Endodermal cell (in vitro differentiated cells): ENCODE data around the gene PTPRK. TPM values are rescaled to one million over a fixed set of nuclear protein-coding genes. Genes with fewer than 3 reads are reported as not detected.

ENCODE experiments used
- DNase-seq: peaks from one replicate; pipeline ENCODE4 v3.0.0-alpha.2; 2017
- H3K27ac ChIP-seq: 2 replicates; pipeline ENCODE4 v1.5.1; 2013; ENCODE audit warnings: mild to moderate bottlenecking, low read depth, low read length, moderate library complexity
- H3K27me3 ChIP-seq: 2 replicates; pipeline ENCODE4 v1.6.1; 2013; ENCODE audit warnings: mild to moderate bottlenecking, low read length, moderate library complexity; ENCODE audit not compliant: insufficient read depth, control insufficient read depth, poor library complexity, severe bottlenecking
- H3K36me3 ChIP-seq: 2 replicates; pipeline ENCODE4 v1.7.0; 2013; ENCODE audit warnings: mild to moderate bottlenecking, low read length, moderate library complexity; ENCODE audit not compliant: control insufficient read depth, insufficient read depth
- H3K4me1 ChIP-seq: one replicate; pipeline ENCODE4 v1.7.0; 2013; ENCODE audit warnings: low read length; ENCODE audit not compliant: control insufficient read depth, insufficient read depth
- H3K4me3 ChIP-seq: 2 replicates; pipeline ENCODE4 v1.5.1; 2013; ENCODE audit warnings: mild to moderate bottlenecking, low read length, moderate library complexity
- H3K9ac ChIP-seq: 2 replicates; pipeline ENCODE4 v1.6.1; 2013; ENCODE audit warnings: mild to moderate bottlenecking, low read length, moderate library complexity; ENCODE audit not compliant: poor library complexity, severe bottlenecking; ENCODE audit errors: extremely low read depth
- H3K9me3 ChIP-seq: 2 replicates; pipeline ENCODE4 v1.6.1; 2013; ENCODE audit warnings: mild to moderate bottlenecking, low read length, moderate library complexity; ENCODE audit not compliant: control insufficient read depth
- H3K27ac Mint-ChIP-seq: 2 replicates; pipeline ENCODE4 v1.8.0; 2020; ENCODE audit warnings: mixed read lengths
- H3K27me3 Mint-ChIP-seq: 2 replicates; pipeline ENCODE4 v1.8.0; 2021; ENCODE audit warnings: mild to moderate bottlenecking, mixed read lengths; ENCODE audit not compliant: insufficient read depth
- H3K36me3 Mint-ChIP-seq: 2 replicates; pipeline ENCODE4 v1.8.0; 2020; ENCODE audit warnings: low read depth, mixed read lengths
- H3K4me1 Mint-ChIP-seq: 2 replicates; pipeline ENCODE4 v1.8.0; 2020; ENCODE audit warnings: mixed read lengths
- H3K4me3 Mint-ChIP-seq: 2 replicates; pipeline ENCODE4 v1.8.0; 2020; ENCODE audit warnings: mild to moderate bottlenecking, moderate library complexity, mixed read lengths
- H3K9me3 Mint-ChIP-seq: 2 replicates; pipeline ENCODE4 v1.8.0; 2020; ENCODE audit warnings: mild to moderate bottlenecking, mixed read lengths
- WGBS, 2 experiments: methylation state at CpG; one replicate each; pipeline versions ENCODE4 v1.1.5 to v1.1.7; 2013; ENCODE audit warnings: missing lambda C conversion rate in 2 of 2, mixed read lengths in 1 of 2; ENCODE audit not compliant: insufficient coverage in 1 of 2, insufficient read length in 1 of 2; 5-methylcytosine and 5-hydroxymethylcytosine counted together
- total RNA-seq, 2 donors: library from RNA; stranded (reverse); fragmentation: NEBNext Ultra II Directional in 1 of 2; extraction: Animal tissue kit (Norgen Biotek cat#: 25700) in 1 of 2; gene quantifications; 2 replicates in 1 of 2; 3 replicates in 1 of 2; pipeline ENCODE4 v1.2.1, GENCODE V29; 2021
- TF ChIP-seq, protein P1 (sequence below): fragments of 200-600 bp; sonication (generic); conservative IDR thresholded peaks from 2 replicates; pipeline ENCODE4 v1.5.0; 2021; ENCODE audit warnings: antibody characterized with exemption, mild to moderate bottlenecking

Gene PTPRK
- total RNA-seq, 2 donors from 2014 or later: 46.4 to 57.6 TPM

DNA sequence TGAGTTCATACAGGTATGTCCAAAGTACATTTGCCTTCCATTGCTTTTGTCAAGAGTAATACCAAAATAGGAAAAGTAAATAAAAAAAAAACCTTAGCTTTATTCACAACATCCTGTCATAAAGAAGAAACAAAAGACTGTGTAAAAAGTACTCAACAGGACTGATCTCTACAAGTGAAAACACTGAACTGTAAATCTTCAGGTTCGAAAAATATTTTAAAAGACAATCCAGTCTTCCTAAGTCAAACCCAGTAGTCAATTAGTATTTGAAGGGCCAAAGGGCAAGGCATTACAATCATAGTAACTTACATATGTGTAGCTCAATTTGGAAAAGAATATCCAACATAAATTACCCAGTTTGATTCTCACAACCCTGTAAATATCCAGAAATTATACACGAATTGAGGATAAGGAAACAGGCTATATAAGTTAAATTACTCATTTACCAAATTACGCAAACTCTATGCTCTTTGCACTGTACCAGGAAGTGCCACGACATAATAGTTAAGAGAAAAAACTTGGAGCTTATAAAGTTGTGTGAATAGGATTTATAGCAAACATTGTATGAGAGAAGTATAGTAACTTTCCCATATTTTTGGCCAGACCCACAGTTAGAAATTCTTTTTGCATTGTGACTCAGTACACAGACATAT lies 21.2 kb downstream of the PTPRK start:
- TF ChIP-seq, protein P1, sequence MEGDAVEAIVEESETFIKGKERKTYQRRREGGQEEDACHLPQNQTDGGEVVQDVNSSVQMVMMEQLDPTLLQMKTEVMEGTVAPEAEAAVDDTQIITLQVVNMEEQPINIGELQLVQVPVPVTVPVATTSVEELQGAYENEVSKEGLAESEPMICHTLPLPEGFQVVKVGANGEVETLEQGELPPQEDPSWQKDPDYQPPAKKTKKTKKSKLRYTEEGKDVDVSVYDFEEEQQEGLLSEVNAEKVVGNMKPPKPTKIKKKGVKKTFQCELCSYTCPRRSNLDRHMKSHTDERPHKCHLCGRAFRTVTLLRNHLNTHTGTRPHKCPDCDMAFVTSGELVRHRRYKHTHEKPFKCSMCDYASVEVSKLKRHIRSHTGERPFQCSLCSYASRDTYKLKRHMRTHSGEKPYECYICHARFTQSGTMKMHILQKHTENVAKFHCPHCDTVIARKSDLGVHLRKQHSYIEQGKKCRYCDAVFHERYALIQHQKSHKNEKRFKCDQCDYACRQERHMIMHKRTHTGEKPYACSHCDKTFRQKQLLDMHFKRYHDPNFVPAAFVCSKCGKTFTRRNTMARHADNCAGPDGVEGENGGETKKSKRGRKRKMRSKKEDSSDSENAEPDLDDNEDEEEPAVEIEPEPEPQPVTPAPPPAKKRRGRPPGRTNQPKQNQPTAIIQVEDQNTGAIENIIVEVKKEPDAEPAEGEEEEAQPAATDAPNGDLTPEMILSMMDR: no peak
- H3K9me3 ChIP-seq: no peaks in the 10 kb centered on the region
- no peaks in the 10 kb centered on the region for H3K27me3 ChIP-seq
- Mint-ChIP-seq H3K36me3 (no peaks in the 10 kb centered on the region), H3K27ac (peak overlapping the region; percentile 35), H3K9me3 (no peaks in the 10 kb centered on the region), H3K27me3 (no peaks in the 10 kb centered on the region), H3K4me1 (peaks cover 34% of the 10 kb centered on the region), H3K4me3 (no peak overlapping the region)
- no peak for DNase-seq
- no peak overlapping the region for H3K4me3 ChIP-seq
- no peaks in the 10 kb centered on the region for H3K36me3 ChIP-seq
- 60 to 88% methylated on average over 1 to 3 of the region's 4 CpGs for WGBS, 2 experiments
- no peak overlapping the region for H3K27ac ChIP-seq
- peaks cover 9% of the 10 kb centered on the region for H3K4me1 ChIP-seq
- no peak overlapping the region for H3K9ac ChIP-seq

DNA sequence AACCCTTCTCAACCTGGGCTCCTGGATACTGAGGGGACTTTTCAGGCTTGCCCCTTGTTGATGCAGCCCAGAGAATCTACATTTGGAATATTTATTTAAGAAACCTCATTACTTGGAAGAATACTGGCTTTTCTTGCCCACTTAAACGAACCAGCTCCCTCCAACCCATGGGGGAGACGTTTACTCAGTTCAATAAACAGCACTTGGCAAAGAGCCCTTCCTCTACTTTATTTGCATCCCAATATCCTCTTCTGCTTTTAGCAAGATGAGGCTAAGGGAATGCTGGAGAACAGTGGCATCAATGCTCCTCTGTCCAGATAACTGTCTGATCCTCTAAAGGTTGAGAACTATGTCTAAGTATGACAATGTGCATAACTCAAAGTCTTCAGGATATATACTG lies 22.2 kb downstream of the PTPRK start:
- Mint-ChIP-seq H3K4me3 (no peak overlapping the region), H3K36me3 (peaks cover 3% of the 10 kb centered on the region), H3K4me1 (peaks cover 37% of the 10 kb centered on the region), H3K27ac (no peak overlapping the region), H3K27me3 (no peaks in the 10 kb centered on the region), H3K9me3 (no peaks in the 10 kb centered on the region)
- no peaks in the 10 kb centered on the region for H3K36me3 ChIP-seq
- no peak overlapping the region for H3K27ac ChIP-seq
- peaks cover 10% of the 10 kb centered on the region for H3K4me1 ChIP-seq
- H3K27me3 ChIP-seq: no peaks in the 10 kb centered on the region
- H3K9ac ChIP-seq: no peak overlapping the region
- H3K9me3 ChIP-seq: no peaks in the 10 kb centered on the region
- TF ChIP-seq, protein P1: no peak
- no peak overlapping the region for H3K4me3 ChIP-seq
- DNase-seq: no peak
- WGBS, 2 experiments: 39% methylated on average over 2 of the region's 2 CpGs; no CpG with 5 or more reads in 1 of the 2 experiments

- peaks cover 3% of the 10 kb centered on the region for H3K36me3 Mint-ChIP-seq
Measured at GRCh38 chr6:128495536-128496333, 24.7 kb downstream of the PTPRK start.

More at GRCh38 chr6:128495536-128496333, 24.7 kb downstream of the PTPRK start:
- Histone ChIP-seq H3K36me3 (peaks cover 2% of the 10 kb centered on the region), H3K27ac (no peak overlapping the region), H3K4me3 (no peak overlapping the region), H3K27me3 (no peaks in the 10 kb centered on the region), H3K4me1 (peaks cover 21% of the 10 kb centered on the region), H3K9ac (no peak overlapping the region), H3K9me3 (no peaks in the 10 kb centered on the region)
- H3K4me1 Mint-ChIP-seq: peaks cover 53% of the 10 kb centered on the region
- no peak overlapping the region for H3K27ac Mint-ChIP-seq
- 90 to 92% methylated on average over 6 of the region's 6 CpGs for WGBS, 2 experiments
- H3K9me3 Mint-ChIP-seq: no peaks in the 10 kb centered on the region
- no peak overlapping the region for H3K4me3 Mint-ChIP-seq
- DNase-seq: no peak
- H3K27me3 Mint-ChIP-seq: no peaks in the 10 kb centered on the region
- TF ChIP-seq, protein P1: no peak
